ENCODE results near the gene PCBD2.
"Not testable (repeated sequence)": the region's sequence is repeated elsewhere in the genome, so short reads cannot be mapped to it uniquely, and the experiment has no call there.

DNA sequence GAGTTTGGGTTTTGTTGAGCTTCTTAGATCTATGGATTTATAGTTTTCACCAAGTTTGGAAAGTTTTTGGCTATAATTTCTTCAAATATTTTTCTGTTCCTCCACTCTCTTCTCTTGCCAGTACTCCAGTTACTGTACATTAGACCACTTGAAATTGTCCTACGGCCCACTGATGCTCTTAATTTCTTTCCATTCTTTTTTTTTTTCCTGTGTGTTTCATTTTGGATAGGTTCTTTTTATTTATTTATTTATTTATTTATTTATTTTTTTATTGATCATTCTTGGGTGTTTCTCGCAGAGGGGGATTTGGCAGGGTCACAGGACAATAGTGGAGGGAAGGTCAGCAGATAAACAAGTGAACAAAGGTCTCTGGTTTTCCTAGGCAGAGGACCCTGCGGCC is 24.0 kb upstream of the PCBD2 start:
- TF ChIP-seq, protein P1, sequence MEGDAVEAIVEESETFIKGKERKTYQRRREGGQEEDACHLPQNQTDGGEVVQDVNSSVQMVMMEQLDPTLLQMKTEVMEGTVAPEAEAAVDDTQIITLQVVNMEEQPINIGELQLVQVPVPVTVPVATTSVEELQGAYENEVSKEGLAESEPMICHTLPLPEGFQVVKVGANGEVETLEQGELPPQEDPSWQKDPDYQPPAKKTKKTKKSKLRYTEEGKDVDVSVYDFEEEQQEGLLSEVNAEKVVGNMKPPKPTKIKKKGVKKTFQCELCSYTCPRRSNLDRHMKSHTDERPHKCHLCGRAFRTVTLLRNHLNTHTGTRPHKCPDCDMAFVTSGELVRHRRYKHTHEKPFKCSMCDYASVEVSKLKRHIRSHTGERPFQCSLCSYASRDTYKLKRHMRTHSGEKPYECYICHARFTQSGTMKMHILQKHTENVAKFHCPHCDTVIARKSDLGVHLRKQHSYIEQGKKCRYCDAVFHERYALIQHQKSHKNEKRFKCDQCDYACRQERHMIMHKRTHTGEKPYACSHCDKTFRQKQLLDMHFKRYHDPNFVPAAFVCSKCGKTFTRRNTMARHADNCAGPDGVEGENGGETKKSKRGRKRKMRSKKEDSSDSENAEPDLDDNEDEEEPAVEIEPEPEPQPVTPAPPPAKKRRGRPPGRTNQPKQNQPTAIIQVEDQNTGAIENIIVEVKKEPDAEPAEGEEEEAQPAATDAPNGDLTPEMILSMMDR (IDR thresholded peaks at IDR 0.05): not testable (repeated sequence)
- not testable (repeated sequence) for TF ChIP-seq POLR2A, POLR2AphosphoS5, EP300 (IDR thresholded peaks at IDR 0.05)

All from sigmoid colon (tissue), 4 donors.